ENCODE measurements around the gene PFKFB1.

Gene PFKFB1

GRCh38 chrX:54920610-54921426 lies 73.2 kb downstream of the PFKFB1 start, which contains the start of gene TRO:
TRO (plus strand) TSS chrX:54920824; CDS start chrX:54922247, 1,423 bp downstream.
- peak; percentile 6 for DNase-seq

GRCh38 chrX:54909941-54910340 lies 84.0 kb downstream of the PFKFB1 start:
- DNase-seq = no peak

GRCh38 chrX:54894159-54894558 lies 99.8 kb downstream of the PFKFB1 start:
- no peak for DNase-seq

- DNase-seq = peak; percentile 34
These were observed 102.4 kb downstream of the PFKFB1 start for GRCh38 chrX:54891573-54891972.

GRCh38 chrX:54885740-54886139 lies 108.2 kb downstream of the PFKFB1 start:
- no peak for DNase-seq

All from stimulated activated CD4-positive, alpha-beta T cell treated with anti-CD3 and anti-CD28 coated beads, Interleukin-15, amount 100 ng/mL, for 24 hours (primary cell).